ENCODE measurements around the gene TAOK3.

DNA sequence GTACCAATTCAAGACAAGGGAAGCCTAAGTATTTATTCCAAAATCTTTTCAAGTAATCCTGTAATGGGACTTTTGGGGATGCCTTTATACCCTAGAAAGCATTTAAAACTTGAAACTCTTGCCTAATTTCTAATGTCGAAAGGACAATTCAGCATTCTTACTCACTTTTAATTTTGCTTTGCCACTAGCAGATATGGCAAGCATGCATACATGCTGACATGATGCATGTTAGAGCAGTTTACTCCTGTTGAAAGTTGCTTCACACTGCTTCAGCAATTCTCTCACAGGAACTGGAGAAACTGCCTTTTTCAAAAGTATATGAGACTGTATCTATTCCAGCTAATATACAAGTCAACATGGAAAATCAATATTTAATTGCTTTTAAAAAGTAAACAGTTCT is 79.9 kb downstream of the TAOK3 start:
- TF ChIP-seq POLR2AphosphoS5 (IDR thresholded peaks at IDR 0.05; ENCODE audit: borderline replicate concordance, low read depth, low read length), result no peak
- no peak for TF ChIP-seq EZH2 (IDR thresholded peaks at IDR 0.05)
